Measurements from ENCODE around the gene DZIP3. TPM values are rescaled to one million over a fixed set of nuclear protein-coding genes. Genes with fewer than 3 reads are reported as not detected.
A peak's percentile ranks its signal among the peaks of the same experiment; 100 is the strongest.

DZIP3 gene
- total RNA-seq, 3 donors from 2014 or later (not counting 1 experiment from before 2014, with no cell fraction given): 12.0 to 24.8 (median 20.8) TPM

DNA sequence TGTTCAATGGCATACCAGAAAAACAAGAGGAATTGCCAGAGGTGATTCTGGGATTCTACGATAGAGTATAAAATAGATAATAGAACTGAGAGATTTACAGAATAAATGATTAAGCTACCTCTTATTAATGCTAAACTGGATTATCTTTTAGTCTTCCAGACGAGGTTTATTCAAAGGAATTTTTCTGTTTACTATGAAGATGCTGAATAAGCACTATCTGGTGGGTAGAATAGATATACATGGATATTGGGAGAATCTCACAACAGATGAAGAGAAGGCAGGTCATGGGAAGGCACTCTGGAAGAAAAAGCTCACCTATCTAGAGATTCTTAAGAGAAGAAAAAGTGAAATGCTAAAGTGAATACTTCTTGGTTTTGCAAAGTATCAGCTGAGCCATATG is 11.5 kb upstream of the DZIP3 start:
- 100% methylated on average over 2 of the region's 2 CpGs for WGBS (ENCODE audit: insufficient coverage)
- Mint-ChIP-seq H3K36me3 (no peaks in the 10 kb centered on the region), H3K9me3 (peaks cover 0 to 3% of the 10 kb centered on the region in 2 donors), H3K4me1 (no peaks in the 10 kb centered on the region), H3K27me3 (ENCODE audit: low read depth in 2 of 2) (no peaks in the 10 kb centered on the region), H3K4me3 (no peak overlapping the region), H3K27ac (no peak overlapping the region)
- Histone ChIP-seq H3K36me3 (ENCODE audit: control insufficient read depth, insufficient read depth, low read length) (peaks cover 5% of the 10 kb centered on the region), H3K27me3 (ENCODE audit: control insufficient read depth, insufficient read depth, low read length) (no peaks in the 10 kb centered on the region), H3K9me3 (ENCODE audit: control insufficient read depth, insufficient read depth, low read length) (no peaks in the 10 kb centered on the region), H3K4me3 (ENCODE audit: low read length) (no peak overlapping the region), H3K4me1 (ENCODE audit: control insufficient read depth, insufficient read depth, low read length) (no peaks in the 10 kb centered on the region), H3K27ac (ENCODE audit: low read length) (no peak overlapping the region)
- DNase-seq (no peak), ATAC-seq (no peak)
- intact Hi-C loops (cut with micrococcal nuclease): no loop called here
- TF ChIP-seq, protein P1, sequence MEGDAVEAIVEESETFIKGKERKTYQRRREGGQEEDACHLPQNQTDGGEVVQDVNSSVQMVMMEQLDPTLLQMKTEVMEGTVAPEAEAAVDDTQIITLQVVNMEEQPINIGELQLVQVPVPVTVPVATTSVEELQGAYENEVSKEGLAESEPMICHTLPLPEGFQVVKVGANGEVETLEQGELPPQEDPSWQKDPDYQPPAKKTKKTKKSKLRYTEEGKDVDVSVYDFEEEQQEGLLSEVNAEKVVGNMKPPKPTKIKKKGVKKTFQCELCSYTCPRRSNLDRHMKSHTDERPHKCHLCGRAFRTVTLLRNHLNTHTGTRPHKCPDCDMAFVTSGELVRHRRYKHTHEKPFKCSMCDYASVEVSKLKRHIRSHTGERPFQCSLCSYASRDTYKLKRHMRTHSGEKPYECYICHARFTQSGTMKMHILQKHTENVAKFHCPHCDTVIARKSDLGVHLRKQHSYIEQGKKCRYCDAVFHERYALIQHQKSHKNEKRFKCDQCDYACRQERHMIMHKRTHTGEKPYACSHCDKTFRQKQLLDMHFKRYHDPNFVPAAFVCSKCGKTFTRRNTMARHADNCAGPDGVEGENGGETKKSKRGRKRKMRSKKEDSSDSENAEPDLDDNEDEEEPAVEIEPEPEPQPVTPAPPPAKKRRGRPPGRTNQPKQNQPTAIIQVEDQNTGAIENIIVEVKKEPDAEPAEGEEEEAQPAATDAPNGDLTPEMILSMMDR (IDR thresholded peaks at IDR 0.05): no peak

- Mint-ChIP-seq H3K4me3 (peak overlapping the region; percentile 97), H3K4me1 (peaks cover 28 to 34% of the 10 kb centered on the region in 2 donors), H3K27me3 (ENCODE audit: low read depth in 2 of 2) (no peaks in the 10 kb centered on the region), H3K27ac (peak overlapping the region; percentile 95 to 99), H3K36me3 (no peaks in the 10 kb centered on the region), H3K9me3 (no peaks in the 10 kb centered on the region)
- TF ChIP-seq, protein P1 (IDR thresholded peaks at IDR 0.05): no peak
- ATAC-seq (no peak), DNase-seq (no peak)
- Histone ChIP-seq H3K36me3 (ENCODE audit: control insufficient read depth, insufficient read depth, low read length) (no peaks in the 10 kb centered on the region), H3K4me1 (ENCODE audit: control insufficient read depth, insufficient read depth, low read length) (peaks cover 8% of the 10 kb centered on the region), H3K9me3 (ENCODE audit: control insufficient read depth, insufficient read depth, low read length) (no peaks in the 10 kb centered on the region), H3K4me3 (ENCODE audit: low read length) (peak overlapping the region; percentile 95), H3K27ac (ENCODE audit: low read length) (peak overlapping the region; percentile 98), H3K27me3 (ENCODE audit: control insufficient read depth, insufficient read depth, low read length) (no peaks in the 10 kb centered on the region)
- intact Hi-C loops (cut with micrococcal nuclease): loop anchor here (10.0 kb wide), 1 partner anchor 494 kb away; the partner anchor contains the start of gene CD47
- 0% methylated on average over 4 of the region's 8 CpGs for WGBS (ENCODE audit: insufficient coverage)
These were observed 921 bp upstream of the DZIP3 start for GRCh38 chr3:108588601-108589000.

- H3K27ac ChIP-seq (ENCODE audit: low read length): peak overlapping the region; percentile 98
- H3K4me1 Mint-ChIP-seq: peaks cover 28 to 34% of the 10 kb centered on the region in 2 donors
- peak overlapping the region; percentile 95 to 99 for H3K27ac Mint-ChIP-seq
- H3K27me3 Mint-ChIP-seq (ENCODE audit: low read depth in 2 of 2): peaks cover 0 to 2% of the 10 kb centered on the region in 2 donors
- no peaks in the 10 kb centered on the region for H3K9me3 ChIP-seq (ENCODE audit: control insufficient read depth, insufficient read depth, low read length)
- H3K36me3 ChIP-seq (ENCODE audit: control insufficient read depth, insufficient read depth, low read length): no peaks in the 10 kb centered on the region
- no peaks in the 10 kb centered on the region for H3K36me3 Mint-ChIP-seq
- H3K4me1 ChIP-seq (ENCODE audit: control insufficient read depth, insufficient read depth, low read length): peaks cover 8% of the 10 kb centered on the region
- H3K4me3 Mint-ChIP-seq: peak overlapping the region; percentile 97
- DNase-seq (no peak), ATAC-seq (no peak)
- no peaks in the 10 kb centered on the region for H3K9me3 Mint-ChIP-seq
- 0% methylated on average over 9 of the region's 11 CpGs for WGBS (ENCODE audit: insufficient coverage)
- peak overlapping the region; percentile 95 for H3K4me3 ChIP-seq (ENCODE audit: low read length)
- intact Hi-C loops (cut with micrococcal nuclease): loop anchor here (1.0 to 10.0 kb wide), 3 partner anchors 12 to 1068 kb away; partner anchors contain the start of genes BBX and CD47
- H3K27me3 ChIP-seq (ENCODE audit: control insufficient read depth, insufficient read depth, low read length): no peaks in the 10 kb centered on the region
- TF ChIP-seq, protein P1 (IDR thresholded peaks at IDR 0.05): no peak
These were observed 439 bp downstream of the DZIP3 start for GRCh38 chr3:108589998-108590323.

GRCh38 chr3:108590460-108590859 is 938 bp downstream of the DZIP3 start:
- no peaks in the 10 kb centered on the region for H3K9me3 ChIP-seq (ENCODE audit: control insufficient read depth, insufficient read depth, low read length)
- Mint-ChIP-seq H3K27ac (peak overlapping the region; percentile 95 to 99), H3K4me1 (peaks cover 28 to 34% of the 10 kb centered on the region in 2 donors), H3K9me3 (no peaks in the 10 kb centered on the region), H3K27me3 (ENCODE audit: low read depth in 2 of 2) (peaks cover 0 to 2% of the 10 kb centered on the region in 2 donors), H3K4me3 (peak overlapping the region; percentile 97), H3K36me3 (no peaks in the 10 kb centered on the region)
- H3K4me1 ChIP-seq (ENCODE audit: control insufficient read depth, insufficient read depth, low read length): peaks cover 8% of the 10 kb centered on the region
- no peak for ATAC-seq
- H3K27me3 ChIP-seq (ENCODE audit: control insufficient read depth, insufficient read depth, low read length): no peaks in the 10 kb centered on the region
- intact Hi-C loops (cut with micrococcal nuclease): no loop called here
- H3K4me3 ChIP-seq (ENCODE audit: low read length): peak overlapping the region; percentile 95
- TF ChIP-seq, protein P1 (IDR thresholded peaks at IDR 0.05): no peak
- no peaks in the 10 kb centered on the region for H3K36me3 ChIP-seq (ENCODE audit: control insufficient read depth, insufficient read depth, low read length)
- DNase-seq: peak in 1 of 2 donors; percentile 56
- WGBS (ENCODE audit: insufficient coverage): 67% methylated on average over 3 of the region's 4 CpGs
- H3K27ac ChIP-seq (ENCODE audit: low read length): peak overlapping the region; percentile 98

Measured in natural killer cell (primary cell).